GM13976 (cell line): ENCODE measurements around the gene ATG2B.

Source experiments
- DNase-seq: peaks from one replicate; pipeline ENCODE4 v3.0.0; 2012; ENCODE audit warnings: low spot score
- in situ Hi-C: fragments of 300-500 bp; cut with MboI; formaldehyde crosslinking; loops from one replicate; pipeline ENCODE4 v1.12.0; 2022; ENCODE audit warnings: low sequenced_read_pairs, mixed read lengths, inconsistent platforms; ENCODE audit not compliant: unreplicated experiment
- TF ChIP-seq, protein P1 (sequence below): IDR thresholded peaks from 2 replicates; pipeline ENCODE4 v1.5.1; 2012; ENCODE audit warnings: borderline replicate concordance, mild to moderate bottlenecking; ENCODE audit not compliant: insufficient read depth; ENCODE audit errors: extremely low read depth, missing control alignments, control extremely low read depth

ATG2B gene

GRCh38 chr14:96273629-96274028 lies 89.5 kb downstream of the ATG2B start:
- DNase-seq = no peak
- TF ChIP-seq, protein P1, sequence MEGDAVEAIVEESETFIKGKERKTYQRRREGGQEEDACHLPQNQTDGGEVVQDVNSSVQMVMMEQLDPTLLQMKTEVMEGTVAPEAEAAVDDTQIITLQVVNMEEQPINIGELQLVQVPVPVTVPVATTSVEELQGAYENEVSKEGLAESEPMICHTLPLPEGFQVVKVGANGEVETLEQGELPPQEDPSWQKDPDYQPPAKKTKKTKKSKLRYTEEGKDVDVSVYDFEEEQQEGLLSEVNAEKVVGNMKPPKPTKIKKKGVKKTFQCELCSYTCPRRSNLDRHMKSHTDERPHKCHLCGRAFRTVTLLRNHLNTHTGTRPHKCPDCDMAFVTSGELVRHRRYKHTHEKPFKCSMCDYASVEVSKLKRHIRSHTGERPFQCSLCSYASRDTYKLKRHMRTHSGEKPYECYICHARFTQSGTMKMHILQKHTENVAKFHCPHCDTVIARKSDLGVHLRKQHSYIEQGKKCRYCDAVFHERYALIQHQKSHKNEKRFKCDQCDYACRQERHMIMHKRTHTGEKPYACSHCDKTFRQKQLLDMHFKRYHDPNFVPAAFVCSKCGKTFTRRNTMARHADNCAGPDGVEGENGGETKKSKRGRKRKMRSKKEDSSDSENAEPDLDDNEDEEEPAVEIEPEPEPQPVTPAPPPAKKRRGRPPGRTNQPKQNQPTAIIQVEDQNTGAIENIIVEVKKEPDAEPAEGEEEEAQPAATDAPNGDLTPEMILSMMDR = no peak
- in situ Hi-C loops = loop anchor here (10.0 kb wide), 1 partner anchor 179 kb away; no protein-coding TSS in a partner anchor

GRCh38 chr14:96272777-96273473 lies 90.2 kb downstream of the ATG2B start:
- in situ Hi-C loops = loop anchor here (10.0 kb wide), 1 partner anchor 178 kb away; no protein-coding TSS in a partner anchor
- TF ChIP-seq, protein P1 = no peak
- DNase-seq = no peak

GRCh38 chr14:96271421-96271762 lies 91.7 kb downstream of the ATG2B start:
- in situ Hi-C loops = loop anchor here (10.0 kb wide), 1 partner anchor 177 kb away; no protein-coding TSS in a partner anchor
- no peak for DNase-seq
- TF ChIP-seq, protein P1 = no peak

- in situ Hi-C loops = loop anchor here (10.0 kb wide), 1 partner anchor 176 kb away; no protein-coding TSS in a partner anchor
- TF ChIP-seq, protein P1 = no peak
- no peak for DNase-seq
Measured at GRCh38 chr14:96270565-96271420, 92.3 kb downstream of the ATG2B start.

GRCh38 chr14:96269359-96269710 lies 93.8 kb downstream of the ATG2B start:
- TF ChIP-seq, protein P1 = no peak
- in situ Hi-C loops = no loop called here
- DNase-seq = no peak

- in situ Hi-C loops = no loop called here
Measured at GRCh38 chr14:96268431-96269358, 94.4 kb downstream of the ATG2B start.

More at GRCh38 chr14:96268431-96269358, 94.4 kb downstream of the ATG2B start:
- no peak for DNase-seq
- TF ChIP-seq, protein P1 = no peak
